ENCODE measurements around the gene FBXO24. TPM values are rescaled to one million over a fixed set of nuclear protein-coding genes. Genes with fewer than 3 reads are reported as not detected.
A peak's percentile ranks its signal among the peaks of the same experiment; 100 is the strongest.

FBXO24 gene
- total and polyA plus RNA-seq, 10 donors: 0.54 to 1.6 (median 1.2) TPM; not detected in 1

GRCh38 chr7:100589341-100589947, 3.3 kb downstream of the FBXO24 start:
- no peaks in the 10 kb centered on the region for H3K9me3 ChIP-seq
- no peak overlapping the region for H3K27ac ChIP-seq
- intact Hi-C loops (cut with DNase I; ENCODE audit: low total_unique reads): no loop called here
- H3K4me1 ChIP-seq: peaks cover 4 to 39% (median 23%) of the 10 kb centered on the region in 6 donors
- H3K4me3 ChIP-seq: no peak overlapping the region
- H3K27me3 ChIP-seq (replicated peaks in 1 of 7): peaks cover 0 to 30% (median 0%) of the 10 kb centered on the region in 7 donors
- no peaks in the 10 kb centered on the region for H3K36me3 ChIP-seq
- peak; percentile 63 for DNase-seq
- 48 to 57% (median 55%) methylated on average over 7 of the region's 7 CpGs for WGBS, 5 donors
- TF ChIP-seq POLR2A (IDR thresholded peaks at IDR 0.05) (no peak), CTCF (IDR thresholded peaks at IDR 0.05 in 8 of 11, conservative IDR thresholded peaks at IDR 0.05 in 3 of 11) (no peak), POLR2AphosphoS5 (IDR thresholded peaks at IDR 0.05) (no peak)

- H3K4me1 ChIP-seq: peaks cover 4 to 31% (median 15%) of the 10 kb centered on the region in 6 donors
- no peak for TF ChIP-seq POLR2AphosphoS5 (IDR thresholded peaks at IDR 0.05)
- no peak for TF ChIP-seq CTCF (IDR thresholded peaks at IDR 0.05 in 8 of 11, conservative IDR thresholded peaks at IDR 0.05 in 3 of 11)
- TF ChIP-seq POLR2A (IDR thresholded peaks at IDR 0.05): no peak
- intact Hi-C loops (cut with DNase I; ENCODE audit: low total_unique reads): no loop called here
- H3K27me3 ChIP-seq (replicated peaks in 1 of 7): peaks cover 0 to 30% (median 0%) of the 10 kb centered on the region in 7 donors
- H3K36me3 ChIP-seq: no peaks in the 10 kb centered on the region
- peak; percentile 69 for DNase-seq
- H3K27ac ChIP-seq: peak overlapping the region in 3 of 8 donors; percentile 7 to 41 (median 21)
- no peak overlapping the region for H3K4me3 ChIP-seq
- no peaks in the 10 kb centered on the region for H3K9me3 ChIP-seq
- 28 to 39% (median 36%) methylated on average over 20 of the region's 20 CpGs for WGBS, 5 donors
Observed at GRCh38 chr7:100590077-100590737, 4.1 kb downstream of the FBXO24 start.

GRCh38 chr7:100591596-100591995, 5.5 kb downstream of the FBXO24 start:
- Histone ChIP-seq H3K27ac (no peak overlapping the region), H3K36me3 (no peaks in the 10 kb centered on the region), H3K9me3 (no peaks in the 10 kb centered on the region), H3K4me3 (no peak overlapping the region), H3K27me3 (replicated peaks in 1 of 7) (peaks cover 0 to 30% (median 0%) of the 10 kb centered on the region in 7 donors), H3K4me1 (peaks cover 4 to 25% (median 13%) of the 10 kb centered on the region in 6 donors)
- DNase-seq: no peak
- TF ChIP-seq POLR2AphosphoS5 (IDR thresholded peaks at IDR 0.05) (no peak), POLR2A (IDR thresholded peaks at IDR 0.05) (no peak), CTCF (IDR thresholded peaks at IDR 0.05 in 8 of 11, conservative IDR thresholded peaks at IDR 0.05 in 3 of 11) (no peak)
- 90 to 95% (median 91%) methylated on average over 17 of the region's 17 CpGs for WGBS, 5 donors
- intact Hi-C loops (cut with DNase I; ENCODE audit: low total_unique reads): no loop called here

GRCh38 chr7:100595188-100595587, 9.1 kb downstream of the FBXO24 start:
- DNase-seq: no peak
- Histone ChIP-seq H3K36me3 (no peaks in the 10 kb centered on the region), H3K4me3 (no peak overlapping the region), H3K27me3 (replicated peaks in 1 of 7) (peaks cover 0 to 32% (median 0%) of the 10 kb centered on the region in 7 donors), H3K9me3 (no peaks in the 10 kb centered on the region), H3K4me1 (peaks cover 0 to 3% (median 0%) of the 10 kb centered on the region in 6 donors), H3K27ac (no peak overlapping the region)
- 92 to 97% (median 95%) methylated on average over 7 of the region's 7 CpGs for WGBS, 5 donors
- no peak for TF ChIP-seq CTCF (IDR thresholded peaks at IDR 0.05 in 8 of 11, conservative IDR thresholded peaks at IDR 0.05 in 3 of 11)
- TF ChIP-seq POLR2AphosphoS5 (IDR thresholded peaks at IDR 0.05): no peak
- TF ChIP-seq POLR2A (IDR thresholded peaks at IDR 0.05): no peak
- intact Hi-C loops (cut with DNase I; ENCODE audit: low total_unique reads): no loop called here
